ENCODE measurements around the gene UBA52. TPM values are rescaled to one million over a fixed set of nuclear protein-coding genes. Genes with fewer than 3 reads are reported as not detected.

The UBA52 gene
- total and polyA plus RNA-seq, 2 of the 13 experiments (the other 11 are each of a cell fraction or from before 2014, with no cell fraction given): 959 to 1,782 TPM

DNA sequence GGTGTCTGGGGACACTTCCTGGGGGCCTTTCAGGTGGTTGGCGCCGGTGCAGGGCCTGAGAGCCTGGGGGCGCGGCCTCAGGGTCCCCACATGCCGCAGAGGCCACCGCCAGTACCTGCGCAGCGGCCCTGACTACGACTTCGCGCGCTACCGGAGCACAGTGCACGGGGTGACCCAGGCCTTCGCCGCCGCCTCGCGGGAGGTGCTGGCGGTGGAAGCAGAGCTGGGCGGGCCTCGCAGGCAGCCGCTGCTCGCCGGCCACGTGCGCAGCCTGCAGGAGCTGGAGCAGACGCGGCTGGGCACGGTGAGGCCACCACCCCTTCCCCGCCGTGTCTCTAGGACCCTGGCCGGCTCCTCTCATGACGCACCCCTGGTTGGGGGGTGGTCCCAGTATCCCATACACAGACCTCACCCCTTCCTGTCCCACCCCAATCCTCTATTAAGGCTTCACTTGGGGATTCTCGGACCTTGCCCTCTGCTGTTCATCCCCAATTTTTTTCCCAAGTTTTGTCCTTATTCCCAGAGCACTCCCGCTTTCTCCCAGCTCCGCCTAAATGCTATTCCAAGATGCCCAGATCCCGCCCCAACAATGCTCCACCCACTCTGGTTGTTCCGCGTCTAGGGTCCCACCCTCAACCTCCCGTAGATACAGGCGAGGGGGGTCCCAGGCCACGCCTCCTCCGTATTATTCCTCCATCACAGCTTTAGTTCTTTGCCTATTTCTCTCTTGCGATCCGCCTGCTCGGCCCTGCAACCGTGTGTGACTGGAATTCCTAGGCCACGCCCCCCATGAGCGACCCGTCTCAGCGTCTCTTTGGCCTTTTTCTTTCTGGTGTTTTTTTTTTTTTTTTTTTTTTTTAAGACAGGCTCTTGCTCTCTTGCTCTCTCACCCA, 18.0 kb downstream of the UBA52 start (continued):
- TF ChIP-seq, protein P1, sequence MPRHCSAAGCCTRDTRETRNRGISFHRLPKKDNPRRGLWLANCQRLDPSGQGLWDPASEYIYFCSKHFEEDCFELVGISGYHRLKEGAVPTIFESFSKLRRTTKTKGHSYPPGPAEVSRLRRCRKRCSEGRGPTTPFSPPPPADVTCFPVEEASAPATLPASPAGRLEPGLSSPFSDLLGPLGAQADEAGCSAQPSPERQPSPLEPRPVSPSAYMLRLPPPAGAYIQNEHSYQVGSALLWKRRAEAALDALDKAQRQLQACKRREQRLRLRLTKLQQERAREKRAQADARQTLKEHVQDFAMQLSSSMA (CRISPR knock-in tag; IDR thresholded peaks at IDR 0.05): peak; percentile 83; the same call in 1 of the 2 replicates
- TF ChIP-seq, protein P2, sequence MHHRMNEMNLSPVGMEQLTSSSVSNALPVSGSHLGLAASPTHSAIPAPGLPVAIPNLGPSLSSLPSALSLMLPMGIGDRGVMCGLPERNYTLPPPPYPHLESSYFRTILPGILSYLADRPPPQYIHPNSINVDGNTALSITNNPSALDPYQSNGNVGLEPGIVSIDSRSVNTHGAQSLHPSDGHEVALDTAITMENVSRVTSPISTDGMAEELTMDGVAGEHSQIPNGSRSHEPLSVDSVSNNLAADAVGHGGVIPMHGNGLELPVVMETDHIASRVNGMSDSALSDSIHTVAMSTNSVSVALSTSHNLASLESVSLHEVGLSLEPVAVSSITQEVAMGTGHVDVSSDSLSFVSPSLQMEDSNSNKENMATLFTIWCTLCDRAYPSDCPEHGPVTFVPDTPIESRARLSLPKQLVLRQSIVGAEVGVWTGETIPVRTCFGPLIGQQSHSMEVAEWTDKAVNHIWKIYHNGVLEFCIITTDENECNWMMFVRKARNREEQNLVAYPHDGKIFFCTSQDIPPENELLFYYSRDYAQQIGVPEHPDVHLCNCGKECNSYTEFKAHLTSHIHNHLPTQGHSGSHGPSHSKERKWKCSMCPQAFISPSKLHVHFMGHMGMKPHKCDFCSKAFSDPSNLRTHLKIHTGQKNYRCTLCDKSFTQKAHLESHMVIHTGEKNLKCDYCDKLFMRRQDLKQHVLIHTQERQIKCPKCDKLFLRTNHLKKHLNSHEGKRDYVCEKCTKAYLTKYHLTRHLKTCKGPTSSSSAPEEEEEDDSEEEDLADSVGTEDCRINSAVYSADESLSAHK (CRISPR knock-in tag; IDR thresholded peaks at IDR 0.05; ENCODE audit: borderline replicate concordance): no peak
- TF ChIP-seq NFIB (CRISPR knock-in tag; IDR thresholded peaks at IDR 0.05; ENCODE audit: borderline replicate concordance): 0 out of 2 replicates have a peak, but pooled peaks have one; percentile 16
- TF ChIP-seq, protein P3, sequence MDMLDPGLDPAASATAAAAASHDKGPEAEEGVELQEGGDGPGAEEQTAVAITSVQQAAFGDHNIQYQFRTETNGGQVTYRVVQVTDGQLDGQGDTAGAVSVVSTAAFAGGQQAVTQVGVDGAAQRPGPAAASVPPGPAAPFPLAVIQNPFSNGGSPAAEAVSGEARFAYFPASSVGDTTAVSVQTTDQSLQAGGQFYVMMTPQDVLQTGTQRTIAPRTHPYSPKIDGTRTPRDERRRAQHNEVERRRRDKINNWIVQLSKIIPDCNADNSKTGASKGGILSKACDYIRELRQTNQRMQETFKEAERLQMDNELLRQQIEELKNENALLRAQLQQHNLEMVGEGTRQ (IDR thresholded peaks at IDR 0.05; ENCODE audit: low read depth, low read length): no peak; the same call in 1 of the 2 replicates
- TF ChIP-seq, protein P3 (CRISPR knock-in tag; IDR thresholded peaks at IDR 0.05; ENCODE audit: borderline replicate concordance): peak; percentile 59; the same call in 1 of the 2 replicates
- TF ChIP-seq, protein P4, sequence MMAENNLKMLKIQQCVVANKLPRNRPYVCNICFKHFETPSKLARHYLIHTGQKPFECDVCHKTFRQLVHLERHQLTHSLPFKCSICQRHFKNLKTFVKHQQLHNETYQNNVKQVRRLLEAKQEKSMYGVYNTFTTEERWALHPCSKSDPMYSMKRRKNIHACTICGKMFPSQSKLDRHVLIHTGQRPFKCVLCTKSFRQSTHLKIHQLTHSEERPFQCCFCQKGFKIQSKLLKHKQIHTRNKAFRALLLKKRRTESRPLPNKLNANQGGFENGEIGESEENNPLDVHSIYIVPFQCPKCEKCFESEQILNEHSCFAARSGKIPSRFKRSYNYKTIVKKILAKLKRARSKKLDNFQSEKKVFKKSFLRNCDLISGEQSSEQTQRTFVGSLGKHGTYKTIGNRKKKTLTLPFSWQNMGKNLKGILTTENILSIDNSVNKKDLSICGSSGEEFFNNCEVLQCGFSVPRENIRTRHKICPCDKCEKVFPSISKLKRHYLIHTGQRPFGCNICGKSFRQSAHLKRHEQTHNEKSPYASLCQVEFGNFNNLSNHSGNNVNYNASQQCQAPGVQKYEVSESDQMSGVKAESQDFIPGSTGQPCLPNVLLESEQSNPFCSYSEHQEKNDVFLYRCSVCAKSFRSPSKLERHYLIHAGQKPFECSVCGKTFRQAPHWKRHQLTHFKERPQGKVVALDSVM (CRISPR knock-in tag; IDR thresholded peaks at IDR 0.05): peak; percentile 24; the same call in 1 of the 2 replicates
- peak; percentile 32; the same call in 1 of the 2 replicates for TF ChIP-seq FOSL2 (CRISPR knock-in tag; IDR thresholded peaks at IDR 0.05)
- TF ChIP-seq PCBP2 (optimal IDR thresholded peaks at IDR 0.05; ENCODE audit: low read depth, low read length, poor library complexity, severe bottlenecking): peak; percentile 69
- TF ChIP-seq CBX2 (IDR thresholded peaks at IDR 0.05; ENCODE audit: low read depth, low read length): no peak
- TF ChIP-seq CBX2 (CRISPR knock-in tag; IDR thresholded peaks at IDR 0.05; ENCODE audit: low read depth): 0 out of 2 replicates have a peak, but pooled peaks have one; percentile 81
- TF ChIP-seq ZBTB1 (CRISPR knock-in tag; IDR thresholded peaks at IDR 0.05; ENCODE audit: borderline replicate concordance): no peak
- no peak for TF ChIP-seq ZNF337 (CRISPR knock-in tag; IDR thresholded peaks at IDR 0.05; ENCODE audit: borderline replicate concordance, low read depth)
- TF ChIP-seq, protein P5, sequence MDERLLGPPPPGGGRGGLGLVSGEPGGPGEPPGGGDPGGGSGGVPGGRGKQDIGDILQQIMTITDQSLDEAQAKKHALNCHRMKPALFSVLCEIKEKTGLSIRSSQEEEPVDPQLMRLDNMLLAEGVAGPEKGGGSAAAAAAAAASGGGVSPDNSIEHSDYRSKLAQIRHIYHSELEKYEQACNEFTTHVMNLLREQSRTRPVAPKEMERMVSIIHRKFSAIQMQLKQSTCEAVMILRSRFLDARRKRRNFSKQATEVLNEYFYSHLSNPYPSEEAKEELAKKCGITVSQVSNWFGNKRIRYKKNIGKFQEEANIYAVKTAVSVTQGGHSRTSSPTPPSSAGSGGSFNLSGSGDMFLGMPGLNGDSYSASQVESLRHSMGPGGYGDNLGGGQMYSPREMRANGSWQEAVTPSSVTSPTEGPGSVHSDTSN (CRISPR knock-in tag; IDR thresholded peaks at IDR 0.05): no peak
- TF ChIP-seq ZFP41 (CRISPR knock-in tag; IDR thresholded peaks at IDR 0.05; ENCODE audit: borderline replicate concordance): peak; percentile 97
- TF ChIP-seq EED (CRISPR knock-in tag; IDR thresholded peaks at IDR 0.05): peak; percentile 93
- TF ChIP-seq ZNF331 (CRISPR knock-in tag; IDR thresholded peaks at IDR 0.05): peak; percentile 87
